BLaER1 treated with 17β-estradiol and CSF1 and Interleukin-3, amounts not matched to agents 10 nM and 100 nM (cell line): ENCODE data around the gene TEAD2.
A peak's percentile ranks its signal among the peaks of the same experiment; 100 is the strongest.
"Not testable (repeated sequence)": the region's sequence is repeated elsewhere in the genome, so short reads cannot be mapped to it uniquely, and the experiment has no call there.

ENCODE experiments used
- H3K27ac ChIP-seq, 11 experiments: shearing (Covaris generic); formaldehyde crosslinking; 2 replicates each; pipeline ENCODE4 v1.8.1; 2022
- H3K27me3 ChIP-seq, 11 experiments: shearing (Covaris generic); formaldehyde crosslinking; 2 replicates each; pipeline ENCODE4 v1.8.1; 2022
- H3K36me3 ChIP-seq, 11 experiments: shearing (Covaris generic); formaldehyde crosslinking; 2 replicates each; pipeline ENCODE4 v1.8.1; 2022
- H3K4me1 ChIP-seq, 10 experiments: shearing (Covaris generic); formaldehyde crosslinking; 2 replicates each; pipeline ENCODE4 v1.8.1; 2022
- H3K4me2 ChIP-seq, 11 experiments: shearing (Covaris generic); formaldehyde crosslinking; 2 replicates each; pipeline ENCODE4 v1.8.1; 2022
- H3K4me3 ChIP-seq, 10 experiments: shearing (Covaris generic); formaldehyde crosslinking; 2 replicates each; pipeline ENCODE4 v1.8.1; 2022
- H3K9ac ChIP-seq, 11 experiments: shearing (Covaris generic); formaldehyde crosslinking; 2 replicates each; pipeline ENCODE4 v1.8.1; 2022
- H3K9me3 ChIP-seq, 11 experiments: shearing (Covaris generic); formaldehyde crosslinking; replicated peaks in 1 of 11; 2 replicates each; pipeline ENCODE4 v1.8.1; 2022
- H4K20me1 ChIP-seq, 11 experiments: shearing (Covaris generic); formaldehyde crosslinking; 2 replicates each; pipeline ENCODE4 v1.8.1; 2022
- Cebpa-rat ChIP-seq, 11 experiments: shearing (Covaris generic); IDR thresholded peaks; 2 replicates each; pipeline ENCODE4 v1.8.1; 2022

The TEAD2 gene

GRCh38 chr19:49327878-49328544, 34.2 kb downstream of the TEAD2 start:
- no peak overlapping the region for H3K4me2 ChIP-seq
- no peak overlapping the region for H3K9ac ChIP-seq

GRCh38 chr19:49326165-49326704, 36.0 kb downstream of the TEAD2 start:
- Histone ChIP-seq H3K4me3 (no peak overlapping the region), H3K9ac (peak overlapping the region in 1 of 11 experiments; percentile 32; a peak in 2 of 22 replicates), H3K4me1 (peaks cover 9 to 31% (median 24%) of the 10 kb centered on the region in 10 experiments; a peak in 19 of 20 replicates), H4K20me1 (no peaks in the 10 kb centered on the region), H3K4me2 (peak overlapping the region in 9 of 11 experiments; percentile 6 to 53 (median 34); a peak in 10 of 22 replicates), H3K36me3 (no peaks in the 10 kb centered on the region), H3K27ac (no peak overlapping the region), H3K9me3 (peaks cover 14 to 25% (median 19%) of the 10 kb centered on the region in 11 experiments), H3K27me3 (no peaks in the 10 kb centered on the region)
- no peak for TF ChIP-seq Cebpa-rat (IDR thresholded peaks at IDR 0.05)

More at GRCh38 chr19:49327878-49328544, 34.2 kb downstream of the TEAD2 start:
- Histone ChIP-seq H3K4me1 (peaks cover 22 to 47% (median 42%) of the 10 kb centered on the region in 10 experiments), H3K27ac (no peak overlapping the region), H3K27me3 (no peaks in the 10 kb centered on the region), H4K20me1 (no peaks in the 10 kb centered on the region), H3K9me3 (peaks cover 6 to 16% (median 9%) of the 10 kb centered on the region in 11 experiments), H3K36me3 (no peaks in the 10 kb centered on the region), H3K4me3 (no peak overlapping the region)
- TF ChIP-seq Cebpa-rat (IDR thresholded peaks at IDR 0.05), result no peak

GRCh38 chr19:49325756-49326155, 36.5 kb downstream of the TEAD2 start:
- H3K27ac ChIP-seq, H3K36me3 ChIP-seq, H3K27me3 ChIP-seq, H4K20me1 ChIP-seq, H3K4me3 ChIP-seq: not testable (repeated sequence)
- Histone ChIP-seq H3K9ac (peak overlapping the region in 1 of 11 experiments; percentile 32; a peak in 1 of 22 replicates), H3K4me2 (peak overlapping the region in 9 of 11 experiments; percentile 6 to 53 (median 34); a peak in 10 of 22 replicates), H3K9me3 (peaks cover 14 to 25% (median 19%) of the 10 kb centered on the region in 11 experiments), H3K4me1 (peaks cover 9 to 26% (median 21%) of the 10 kb centered on the region in 10 experiments; a peak in 16 of 20 replicates)

GRCh38 chr19:49324801-49325576, 37.2 kb downstream of the TEAD2 start, which contains the start of gene SLC6A16:
Gene SLC6A16, minus strand, starts transcription at chr19:49325191. Its CDS starts 13,844 bp downstream, at chr19:49311347.
- Histone ChIP-seq H3K4me1 (peaks cover 9 to 25% (median 18%) of the 10 kb centered on the region in 10 experiments; a peak in 16 of 20 replicates), H3K9me3 (peaks cover 14 to 25% (median 19%) of the 10 kb centered on the region in 11 experiments), H3K27me3 (no peaks in the 10 kb centered on the region), H3K9ac (peak within 1 kb of the TSS in 1 of 11 experiments; percentile 32; a peak in 2 of 22 replicates), H3K4me3 (no peak within 1 kb of the TSS), H3K36me3 (no peaks in the 10 kb centered on the region), H3K27ac (no peak within 1 kb of the TSS), H4K20me1 (no peaks in the 10 kb centered on the region), H3K4me2 (peak within 1 kb of the TSS in 9 of 11 experiments; percentile 6 to 53 (median 34); a peak in 10 of 22 replicates)
- no peak for TF ChIP-seq Cebpa-rat (IDR thresholded peaks at IDR 0.05)

- TF ChIP-seq Cebpa-rat (IDR thresholded peaks at IDR 0.05), result no peak
Observed at GRCh38 chr19:49318296-49318695, 43.9 kb downstream of the TEAD2 start.

GRCh38 chr19:49316284-49316683, 45.9 kb downstream of the TEAD2 start:
- H3K4me1 ChIP-seq, result peaks cover 0 to 9% (median 0%) of the 10 kb centered on the region in 10 experiments; a peak in 3 of 20 replicates
- TF ChIP-seq Cebpa-rat (IDR thresholded peaks at IDR 0.05), result no peak
- H3K9ac ChIP-seq, result no peak overlapping the region
- H3K4me3 ChIP-seq, result no peak overlapping the region
- H3K9me3 ChIP-seq, result peaks cover 23 to 29% (median 27%) of the 10 kb centered on the region in 11 experiments
- H3K27ac ChIP-seq, result no peak overlapping the region
- H3K4me2 ChIP-seq, result no peak overlapping the region
- no peaks in the 10 kb centered on the region for H4K20me1 ChIP-seq
- H3K27me3 ChIP-seq, result no peaks in the 10 kb centered on the region
- H3K36me3 ChIP-seq, result peaks cover 0 to 4% (median 0%) of the 10 kb centered on the region in 11 experiments; a peak in 1 of 22 replicates

More at GRCh38 chr19:49318296-49318695, 43.9 kb downstream of the TEAD2 start:
- Histone ChIP-seq H3K4me1 (peaks cover 0 to 9% (median 0%) of the 10 kb centered on the region in 10 experiments; a peak in 3 of 20 replicates), H3K27ac (no peak overlapping the region), H3K4me2 (no peak overlapping the region), H3K4me3 (no peak overlapping the region), H4K20me1 (no peaks in the 10 kb centered on the region), H3K36me3 (peaks cover 0 to 4% (median 0%) of the 10 kb centered on the region in 11 experiments; a peak in 1 of 22 replicates), H3K9ac (no peak overlapping the region), H3K27me3 (no peaks in the 10 kb centered on the region), H3K9me3 (peaks cover 32 to 47% (median 41%) of the 10 kb centered on the region in 11 experiments)

- no peak overlapping the region for H3K27ac ChIP-seq
- H3K36me3 ChIP-seq, result peaks cover 0 to 4% (median 0%) of the 10 kb centered on the region in 11 experiments; a peak in 1 of 22 replicates
- H3K4me3 ChIP-seq, result no peak overlapping the region
- H3K9me3 ChIP-seq, result peaks cover 23 to 29% (median 27%) of the 10 kb centered on the region in 11 experiments
- no peaks in the 10 kb centered on the region for H3K27me3 ChIP-seq
- peaks cover 0 to 13% (median 0%) of the 10 kb centered on the region in 10 experiments; a peak in 5 of 20 replicates for H3K4me1 ChIP-seq
- peak overlapping the region in 2 of 11 experiments; percentile 35 to 50; a peak in 2 of 22 replicates for H3K4me2 ChIP-seq
- no peak overlapping the region for H3K9ac ChIP-seq
- H4K20me1 ChIP-seq, result no peaks in the 10 kb centered on the region
- no peak for TF ChIP-seq Cebpa-rat (IDR thresholded peaks at IDR 0.05)
Observed at GRCh38 chr19:49315111-49315510, 47.1 kb downstream of the TEAD2 start.

- Histone ChIP-seq H3K4me1 (peaks cover 0 to 13% (median 0%) of the 10 kb centered on the region in 10 experiments; a peak in 5 of 20 replicates), H3K27ac (no peak overlapping the region), H3K36me3 (no peaks in the 10 kb centered on the region), H3K4me3 (no peak overlapping the region), H3K4me2 (peak overlapping the region in 3 of 11 experiments; percentile 12 to 60 (median 26); a peak in 3 of 22 replicates), H3K27me3 (no peaks in the 10 kb centered on the region), H3K9me3 (no peaks in the 10 kb centered on the region), H3K9ac (no peak overlapping the region), H4K20me1 (no peaks in the 10 kb centered on the region)
- TF ChIP-seq Cebpa-rat (IDR thresholded peaks at IDR 0.05), result no peak
Observed at GRCh38 chr19:49309087-49309486, 53.1 kb downstream of the TEAD2 start.

GRCh38 chr19:49306734-49307133, 55.5 kb downstream of the TEAD2 start:
- H3K4me2 ChIP-seq, H3K9me3 ChIP-seq, H3K27me3 ChIP-seq, H3K36me3 ChIP-seq, H3K9ac ChIP-seq, H3K4me3 ChIP-seq, H4K20me1 ChIP-seq, H3K27ac ChIP-seq: not testable (repeated sequence)
- peaks cover 0 to 13% (median 0%) of the 10 kb centered on the region in 10 experiments; a peak in 5 of 20 replicates for H3K4me1 ChIP-seq
